ENCODE data around the gene CENPA. TPM values are rescaled to one million over a fixed set of nuclear protein-coding genes. Genes with fewer than 3 reads are reported as not detected.
A peak's percentile ranks its signal among the peaks of the same experiment; 100 is the strongest.

CENPA gene
- total RNA-seq, 1 donor, result 2.2 TPM

DNA sequence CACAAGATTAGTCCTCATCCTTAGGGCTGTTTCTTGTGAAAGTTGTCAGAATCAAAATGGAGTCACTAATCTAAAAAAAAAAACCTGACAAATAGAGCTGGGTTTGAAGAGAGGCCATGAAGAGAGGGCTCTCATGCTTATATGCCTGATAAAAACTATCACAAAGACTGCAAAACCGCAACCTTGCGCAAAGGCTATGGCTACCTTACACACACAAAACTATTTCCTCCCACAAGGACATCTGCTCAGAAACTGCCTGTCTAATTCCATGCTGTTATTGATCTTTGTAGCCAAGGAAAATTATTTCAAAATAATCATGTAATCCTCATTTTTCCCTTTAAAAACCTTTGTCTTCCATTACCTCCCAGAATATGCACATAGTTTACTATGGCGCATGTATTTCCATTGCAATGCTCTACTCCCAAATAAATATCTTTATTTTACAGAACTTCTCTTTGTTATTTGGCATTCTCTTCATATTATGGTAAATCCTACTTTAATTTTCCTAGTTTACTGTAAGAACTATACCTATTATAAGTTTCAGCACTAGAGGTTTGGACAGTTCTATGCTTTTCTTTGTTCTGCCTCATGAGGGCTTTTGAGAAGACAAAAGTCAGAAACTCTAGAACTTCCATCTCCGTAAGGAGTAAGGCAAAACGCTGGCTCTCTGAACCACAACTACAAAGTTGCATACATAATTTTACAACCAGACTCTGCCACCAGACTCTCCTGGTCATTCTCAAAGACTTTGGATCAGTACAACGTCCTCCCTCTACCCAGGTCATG lies 52.5 kb downstream of the CENPA start:
- TF ChIP-seq, protein P1, sequence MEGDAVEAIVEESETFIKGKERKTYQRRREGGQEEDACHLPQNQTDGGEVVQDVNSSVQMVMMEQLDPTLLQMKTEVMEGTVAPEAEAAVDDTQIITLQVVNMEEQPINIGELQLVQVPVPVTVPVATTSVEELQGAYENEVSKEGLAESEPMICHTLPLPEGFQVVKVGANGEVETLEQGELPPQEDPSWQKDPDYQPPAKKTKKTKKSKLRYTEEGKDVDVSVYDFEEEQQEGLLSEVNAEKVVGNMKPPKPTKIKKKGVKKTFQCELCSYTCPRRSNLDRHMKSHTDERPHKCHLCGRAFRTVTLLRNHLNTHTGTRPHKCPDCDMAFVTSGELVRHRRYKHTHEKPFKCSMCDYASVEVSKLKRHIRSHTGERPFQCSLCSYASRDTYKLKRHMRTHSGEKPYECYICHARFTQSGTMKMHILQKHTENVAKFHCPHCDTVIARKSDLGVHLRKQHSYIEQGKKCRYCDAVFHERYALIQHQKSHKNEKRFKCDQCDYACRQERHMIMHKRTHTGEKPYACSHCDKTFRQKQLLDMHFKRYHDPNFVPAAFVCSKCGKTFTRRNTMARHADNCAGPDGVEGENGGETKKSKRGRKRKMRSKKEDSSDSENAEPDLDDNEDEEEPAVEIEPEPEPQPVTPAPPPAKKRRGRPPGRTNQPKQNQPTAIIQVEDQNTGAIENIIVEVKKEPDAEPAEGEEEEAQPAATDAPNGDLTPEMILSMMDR (IDR thresholded peaks at IDR 0.05; ENCODE audit: extremely low read depth, low read depth, low read length), result no peak
- Histone ChIP-seq H3K4me1 (ENCODE audit: insufficient read depth, low read length) (no peaks in the 10 kb centered on the region), H3K9me3 (ENCODE audit: low read depth, low read length) (no peaks in the 10 kb centered on the region), H3K4me3 (ENCODE audit: insufficient read depth, low read length) (no peak overlapping the region), H3K79me2 (ENCODE audit: insufficient read depth, low read length) (no peaks in the 10 kb centered on the region), H4K20me1 (ENCODE audit: insufficient read depth, low read length) (no peaks in the 10 kb centered on the region), H2AFZ (ENCODE audit: low read length) (no peak overlapping the region), H3K36me3 (ENCODE audit: insufficient read depth, low read length) (no peaks in the 10 kb centered on the region), H3K27ac (ENCODE audit: low read depth, low read length) (no peak overlapping the region), H3K27me3 (ENCODE audit: insufficient read depth, low read length) (peaks cover 14% of the 10 kb centered on the region), H3K4me2 (ENCODE audit: insufficient read depth, low read length) (no peak overlapping the region)
- peak; percentile 71 for DNase-seq (ENCODE audit: insufficient read length, low spot score, missing footprints)

DNA sequence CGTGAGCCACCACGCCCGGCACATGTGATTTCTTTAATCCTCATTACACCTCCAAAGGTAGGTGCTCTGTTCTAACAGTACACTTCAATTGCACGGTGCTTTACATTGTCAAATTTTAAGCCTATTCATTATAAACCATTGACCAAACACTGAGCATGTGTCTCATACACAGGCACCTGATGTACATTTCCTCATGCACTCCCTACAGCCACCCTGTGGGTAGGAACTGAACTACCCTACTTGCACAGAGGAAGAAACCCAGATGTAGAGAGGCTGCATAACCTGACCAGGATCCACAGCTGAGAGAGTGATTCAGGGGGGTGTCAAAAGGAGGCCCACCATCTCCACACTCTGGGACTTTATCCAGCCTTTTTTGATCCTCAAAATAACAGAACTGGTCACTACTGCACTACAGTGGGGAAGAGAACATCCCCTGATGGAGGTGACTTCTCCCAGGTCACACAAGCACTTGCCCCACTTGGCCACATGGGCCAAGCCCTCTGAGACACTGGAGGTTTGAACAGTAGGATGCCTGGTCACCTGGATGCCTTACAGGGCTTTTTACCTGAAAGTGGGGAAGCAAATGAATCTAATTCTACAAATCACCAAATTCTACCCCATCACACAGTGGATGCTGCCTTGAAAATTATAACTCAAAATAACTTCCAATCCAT lies 55.2 kb downstream of the CENPA start:
- H3K4me2 ChIP-seq (ENCODE audit: insufficient read depth, low read length), result no peak overlapping the region
- H3K27me3 ChIP-seq (ENCODE audit: insufficient read depth, low read length), result peaks cover 32% of the 10 kb centered on the region
- peak; percentile 46 for DNase-seq (ENCODE audit: insufficient read length, low spot score, missing footprints)
- TF ChIP-seq, protein P1 (IDR thresholded peaks at IDR 0.05; ENCODE audit: extremely low read depth, low read depth, low read length), result no peak
- H3K4me3 ChIP-seq (ENCODE audit: insufficient read depth, low read length), result no peak overlapping the region
- peaks cover 1% of the 10 kb centered on the region for H4K20me1 ChIP-seq (ENCODE audit: insufficient read depth, low read length)
- H3K4me1 ChIP-seq (ENCODE audit: insufficient read depth, low read length), result no peaks in the 10 kb centered on the region
- no peaks in the 10 kb centered on the region for H3K36me3 ChIP-seq (ENCODE audit: insufficient read depth, low read length)
- H3K27ac ChIP-seq (ENCODE audit: low read depth, low read length), result no peak overlapping the region
- H2AFZ ChIP-seq (ENCODE audit: low read length), result no peak overlapping the region
- no peaks in the 10 kb centered on the region for H3K79me2 ChIP-seq (ENCODE audit: insufficient read depth, low read length)
- H3K9me3 ChIP-seq (ENCODE audit: low read depth, low read length), result no peaks in the 10 kb centered on the region

DNA sequence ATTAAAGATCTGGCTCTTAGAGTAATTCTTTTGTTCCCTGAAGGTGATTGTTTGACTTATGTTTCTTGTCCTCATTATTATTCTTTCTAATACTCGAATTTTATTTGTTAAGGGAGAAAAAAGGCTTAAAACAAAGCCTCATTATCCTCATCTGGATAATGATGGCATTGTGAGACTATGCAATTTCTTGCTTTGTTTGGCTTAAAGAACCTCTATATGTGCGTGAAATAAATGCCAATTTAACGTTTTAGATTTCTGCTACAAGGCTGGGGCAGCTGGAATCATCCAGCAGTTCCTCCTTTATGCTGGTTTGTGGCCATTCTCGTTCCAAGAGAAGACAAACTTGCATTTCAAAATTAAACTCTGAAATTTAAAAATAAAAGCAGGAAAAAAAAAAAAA lies 57.2 kb downstream of the CENPA start:
- Histone ChIP-seq H3K4me3 (ENCODE audit: insufficient read depth, low read length) (no peak overlapping the region), H3K27me3 (ENCODE audit: insufficient read depth, low read length) (peaks cover 47% of the 10 kb centered on the region), H3K4me1 (ENCODE audit: insufficient read depth, low read length) (no peaks in the 10 kb centered on the region), H2AFZ (ENCODE audit: low read length) (no peak overlapping the region), H3K9me3 (ENCODE audit: low read depth, low read length) (no peaks in the 10 kb centered on the region), H4K20me1 (ENCODE audit: insufficient read depth, low read length) (peaks cover 2% of the 10 kb centered on the region), H3K4me2 (ENCODE audit: insufficient read depth, low read length) (no peak overlapping the region), H3K27ac (ENCODE audit: low read depth, low read length) (no peak overlapping the region), H3K79me2 (ENCODE audit: insufficient read depth, low read length) (no peaks in the 10 kb centered on the region), H3K36me3 (ENCODE audit: insufficient read depth, low read length) (no peaks in the 10 kb centered on the region)
- TF ChIP-seq, protein P1 (IDR thresholded peaks at IDR 0.05; ENCODE audit: extremely low read depth, low read depth, low read length), result no peak
- no peak for DNase-seq (ENCODE audit: insufficient read length, low spot score, missing footprints)

Other genes starting within 250 kb of the CENPA start
- gene CIB4, start 144.7 kb upstream of the CENPA start, total RNA-seq, result not detected in 2 replicates
- not detected in 2 replicates for gene KCNK3, start 93.3 kb upstream of the CENPA start, total RNA-seq
- gene SLC35F6, start 21.8 kb upstream of the CENPA start, total RNA-seq, result 82.8 and 83.6 TPM in 2 replicates
- not detected in 2 replicates for gene DPYSL5, start 62.1 kb downstream of the CENPA start, total RNA-seq
- 6.5 TPM in 2 replicates for gene MAPRE3, start 184.6 kb downstream of the CENPA start, total RNA-seq
- 50.3 and 50.7 TPM in 2 replicates for gene TMEM214, start 246.9 kb downstream of the CENPA start, total RNA-seq